Gastroesophageal sphincter (tissue), 3 donors: ENCODE data around the gene CNNM4.

Source experiments
- POLR2A ChIP-seq, 2 donors: fragments of 450-650 bp; IDR thresholded peaks; one replicate each; pipeline ENCODE4 v1.6.1; 2017; ENCODE audit warnings: antibody characterized with exemption in 2 of 2, mild to moderate bottlenecking in 2 of 2, moderate library complexity in 1 of 2
- POLR2AphosphoS5 ChIP-seq: sonication (generic); formaldehyde crosslinking; IDR thresholded peaks from one replicate; pipeline ENCODE4 v1.6.1; 2017; ENCODE audit warnings: antibody characterized with exemption
- TF ChIP-seq, protein P1 (sequence below), 4 experiments: fragments of 200-600 bp in 2 of 4; fragments of 450-650 bp in 2 of 4; sonication (generic) in 1 of 4; IDR thresholded peaks; one replicate each; pipeline ENCODE4 v1.5.1; 2017 to 2019; ENCODE audit warnings: antibody characterized with exemption in 4 of 4, mild to moderate bottlenecking in 2 of 4, moderate library complexity in 2 of 4

DNA sequence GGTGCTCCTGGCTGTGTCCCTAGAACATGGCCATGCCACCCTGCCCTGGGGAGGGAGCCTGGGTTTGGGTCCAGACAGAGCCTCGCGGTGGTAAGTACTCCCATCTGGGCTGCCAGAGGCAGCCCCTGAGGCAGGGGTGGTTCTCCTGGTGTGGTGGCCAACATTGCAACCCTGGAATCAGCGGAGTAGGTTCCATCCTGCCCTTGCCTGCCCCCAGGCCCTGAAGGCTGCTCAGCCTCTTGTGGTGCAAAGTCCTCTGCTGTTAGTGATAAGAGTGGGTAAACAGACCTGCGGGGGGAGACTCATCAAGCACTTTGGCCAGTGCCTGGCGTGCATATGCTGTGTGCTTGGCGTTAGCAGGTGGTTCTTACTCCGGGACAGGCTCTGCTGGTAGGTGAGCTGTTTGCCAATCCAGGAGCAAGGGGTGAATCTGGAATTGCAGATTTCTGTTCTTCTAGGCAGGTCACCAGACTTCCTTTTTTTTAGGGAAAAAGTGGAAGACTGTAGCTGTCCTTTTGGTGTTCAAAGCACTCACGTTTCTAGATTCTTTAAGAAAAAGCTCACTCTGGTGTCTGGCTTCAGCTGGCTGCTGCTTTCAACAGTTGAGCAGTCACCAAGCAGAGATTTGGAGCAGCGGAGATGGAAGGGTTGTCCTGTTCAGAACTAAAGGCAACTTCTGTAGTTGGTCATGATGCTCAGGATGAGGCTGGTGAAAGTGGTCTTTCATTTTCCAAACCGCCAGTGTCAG is 58.6 kb downstream of the CNNM4 start:
- TF ChIP-seq, protein P1, sequence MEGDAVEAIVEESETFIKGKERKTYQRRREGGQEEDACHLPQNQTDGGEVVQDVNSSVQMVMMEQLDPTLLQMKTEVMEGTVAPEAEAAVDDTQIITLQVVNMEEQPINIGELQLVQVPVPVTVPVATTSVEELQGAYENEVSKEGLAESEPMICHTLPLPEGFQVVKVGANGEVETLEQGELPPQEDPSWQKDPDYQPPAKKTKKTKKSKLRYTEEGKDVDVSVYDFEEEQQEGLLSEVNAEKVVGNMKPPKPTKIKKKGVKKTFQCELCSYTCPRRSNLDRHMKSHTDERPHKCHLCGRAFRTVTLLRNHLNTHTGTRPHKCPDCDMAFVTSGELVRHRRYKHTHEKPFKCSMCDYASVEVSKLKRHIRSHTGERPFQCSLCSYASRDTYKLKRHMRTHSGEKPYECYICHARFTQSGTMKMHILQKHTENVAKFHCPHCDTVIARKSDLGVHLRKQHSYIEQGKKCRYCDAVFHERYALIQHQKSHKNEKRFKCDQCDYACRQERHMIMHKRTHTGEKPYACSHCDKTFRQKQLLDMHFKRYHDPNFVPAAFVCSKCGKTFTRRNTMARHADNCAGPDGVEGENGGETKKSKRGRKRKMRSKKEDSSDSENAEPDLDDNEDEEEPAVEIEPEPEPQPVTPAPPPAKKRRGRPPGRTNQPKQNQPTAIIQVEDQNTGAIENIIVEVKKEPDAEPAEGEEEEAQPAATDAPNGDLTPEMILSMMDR (IDR thresholded peaks at IDR 0.05), result no peak
- no peak for TF ChIP-seq POLR2AphosphoS5
- TF ChIP-seq POLR2A (IDR thresholded peaks at IDR 0.05), result no peak
